Tibial nerve (tissue), 4 donors: ENCODE data around the gene GALNT18.

Experiments
- CTCF ChIP-seq, 5 experiments: fragments of 200-600 bp in 3 of 5; fragments of 450-650 bp in 2 of 5; sonication (generic) in 3 of 5; IDR thresholded peaks; one replicate each; pipeline ENCODE4 v1.5.1; 2016 to 2019; ENCODE audit warnings: antibody characterized with exemption in 5 of 5, mild to moderate bottlenecking in 3 of 5, moderate library complexity in 2 of 5
- EP300 ChIP-seq, 2 donors: sonication (generic); formaldehyde crosslinking; IDR thresholded peaks; one replicate each; pipeline ENCODE4 v1.6.1; 2017; ENCODE audit warnings: antibody characterized with exemption in 2 of 2, mild to moderate bottlenecking in 1 of 2
- POLR2A ChIP-seq, 2 donors: fragments of 450-650 bp; IDR thresholded peaks; one replicate each; pipeline ENCODE4 v1.6.1; 2017; ENCODE audit warnings: antibody characterized with exemption in 2 of 2, mild to moderate bottlenecking in 2 of 2, moderate library complexity in 2 of 2

DNA sequence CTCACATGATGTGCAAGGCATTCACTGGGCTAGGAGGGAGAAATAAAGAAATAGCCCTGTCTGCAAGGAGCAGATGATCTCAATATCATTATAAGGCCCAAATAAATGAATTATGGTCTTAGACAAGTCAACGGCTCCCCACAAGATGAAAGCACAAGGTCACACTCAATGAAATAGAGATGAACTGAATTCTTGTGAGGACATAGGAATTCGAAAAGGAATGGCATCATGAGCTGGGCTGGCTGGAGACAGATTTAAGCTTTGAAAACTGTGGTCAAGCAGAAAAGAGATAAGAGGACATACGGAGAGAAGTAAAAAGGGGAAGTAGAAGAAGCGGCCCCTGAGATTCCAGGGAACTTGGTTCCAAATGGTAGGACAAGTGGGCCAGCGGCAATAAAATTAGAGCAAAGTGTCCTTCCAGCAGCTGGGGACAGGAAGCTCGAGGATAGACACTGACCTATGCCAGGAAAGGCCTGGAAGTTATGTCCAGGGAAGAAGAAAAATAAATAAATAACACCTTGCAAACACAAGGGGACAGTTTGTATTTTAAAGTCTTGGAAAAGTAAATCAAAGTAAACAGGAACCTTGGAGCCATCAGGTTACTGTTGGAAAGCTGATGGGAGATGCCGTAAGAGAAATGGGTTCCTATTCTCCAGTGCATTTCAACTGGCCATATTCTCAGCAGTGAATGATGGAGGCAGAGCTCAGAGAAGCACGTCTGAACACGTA, 37.8 kb downstream of the GALNT18 start:
- no peak for TF ChIP-seq CTCF (IDR thresholded peaks at IDR 0.05)
- TF ChIP-seq POLR2A (IDR thresholded peaks at IDR 0.05): no peak
- no peak for TF ChIP-seq EP300 (IDR thresholded peaks at IDR 0.05)
